GM23338 (cell line): ENCODE measurements around the gene ADCY3. TPM values are rescaled to one million over a fixed set of nuclear protein-coding genes. Genes with fewer than 3 reads are reported as not detected.

ENCODE experiments used
- ATAC-seq: fragments of 200-7000 bp; cut with Tn5 transposase; 3 replicates; pipeline ENCODE4 v1.9.1; 2020
- DNase-seq: peaks from one replicate; pipeline ENCODE4 v3.0.0-alpha.2; 2015; ENCODE audit warnings: low spot score
- H2AFZ ChIP-seq: fragments of 200-600 bp; sonication (generic); 2 replicates; pipeline ENCODE4 v1.8.0; 2016; ENCODE audit warnings: antibody characterized with exemption, mild to moderate bottlenecking, moderate library complexity
- H3F3A ChIP-seq: fragments of 200-600 bp; sonication (generic); replicated peaks from 2 replicates; pipeline ENCODE4 v1.8.0; 2017; ENCODE audit warnings: antibody characterized with exemption, mixed run types, low read depth
- H3K27ac ChIP-seq: fragments of 200-600 bp; sonication (generic); 2 replicates; pipeline ENCODE4 v1.6.1; 2016; ENCODE audit warnings: low read depth
- H3K27me3 ChIP-seq: fragments of 200-600 bp; sonication (generic); 2 replicates; pipeline ENCODE4 v1.8.0; 2016; ENCODE audit warnings: mild to moderate bottlenecking, mixed run types, moderate library complexity; ENCODE audit not compliant: insufficient read depth
- H3K36me3 ChIP-seq: fragments of 200-600 bp; sonication (generic); 2 replicates; pipeline ENCODE4 v1.8.0; 2016; ENCODE audit warnings: mild to moderate bottlenecking; ENCODE audit not compliant: insufficient read depth
- H3K4me1 ChIP-seq: fragments of 200-600 bp; sonication (generic); 2 replicates; pipeline ENCODE4 v1.8.0; 2016; ENCODE audit warnings: mild to moderate bottlenecking, moderate library complexity; ENCODE audit not compliant: insufficient read depth
- H3K4me2 ChIP-seq: fragments of 200-600 bp; sonication (generic); 2 replicates; pipeline ENCODE4 v1.7.1; 2017; ENCODE audit warnings: mixed run types
- H3K4me3 ChIP-seq: fragments of 200-600 bp; sonication (generic); 2 replicates; pipeline ENCODE4 v1.6.1; 2016; ENCODE audit warnings: mixed run types
- H3K79me2 ChIP-seq: fragments of 200-600 bp; sonication (generic); replicated peaks from 2 replicates; pipeline ENCODE4 v1.8.0; 2017; ENCODE audit warnings: mild to moderate bottlenecking; ENCODE audit not compliant: insufficient read depth
- H3K9me2 ChIP-seq: fragments of 200-600 bp; sonication (generic); 2 replicates; pipeline ENCODE4 v1.8.0; 2017; ENCODE audit not compliant: insufficient read depth
- H4K20me1 ChIP-seq: fragments of 200-600 bp; sonication (generic); replicated peaks from 2 replicates; pipeline ENCODE4 v1.8.0; 2017; ENCODE audit warnings: mild to moderate bottlenecking; ENCODE audit not compliant: insufficient read depth
- H3K27ac Mint-ChIP-seq: 2 replicates; pipeline ENCODE4 v1.8.0; 2020; ENCODE audit warnings: inconsistent platforms, mild to moderate bottlenecking, moderate library complexity, mixed read lengths
- H3K27me3 Mint-ChIP-seq: 3 replicates; pipeline ENCODE4 v1.8.0; 2022; ENCODE audit warnings: low read depth, mild to moderate bottlenecking, moderate library complexity, mixed read lengths, inconsistent platforms; ENCODE audit not compliant: insufficient read depth, poor library complexity
- H3K36me3 Mint-ChIP-seq: 3 replicates; pipeline ENCODE4 v1.8.0; 2021; ENCODE audit warnings: low read depth, mild to moderate bottlenecking, inconsistent platforms, moderate library complexity, mixed read lengths
- H3K4me1 Mint-ChIP-seq: 3 replicates; pipeline ENCODE4 v1.8.0; 2020; ENCODE audit warnings: mild to moderate bottlenecking, inconsistent platforms, mixed read lengths
- H3K4me3 Mint-ChIP-seq: 3 replicates; pipeline ENCODE4 v1.8.0; 2021; ENCODE audit warnings: moderate library complexity, mild to moderate bottlenecking, inconsistent platforms, mixed read lengths
- H3K9me3 Mint-ChIP-seq: 3 replicates; pipeline ENCODE4 v1.8.0; 2020; ENCODE audit warnings: moderate library complexity, mild to moderate bottlenecking, inconsistent platforms, mixed read lengths
- CREB1 ChIP-seq: fragments of 250-450 bp; sonication (Bioruptor Pico); IDR thresholded peaks from 2 replicates; pipeline ENCODE4 v1.5.0; 2020; ENCODE audit warnings: low read depth, mild to moderate bottlenecking, moderate library complexity
- CTCF ChIP-seq, 2 experiments: fragments of 200-600 bp in 1 of 2; sonication (generic) in 1 of 2; conservative IDR thresholded peaks; 2 replicates each; pipeline versions ENCODE4 v1.5.1 to v1.6.1; 2016 to 2017; ENCODE audit warnings: antibody characterized with exemption in 2 of 2, low read depth in 2 of 2, mild to moderate bottlenecking in 2 of 2, moderate library complexity in 1 of 2
- EZH2 ChIP-seq: fragments of 200-600 bp; sonication (generic); IDR thresholded peaks from one replicate; pipeline ENCODE4 v1.8.0; 2017; ENCODE audit warnings: antibody characterized with exemption, mild to moderate bottlenecking, low read depth; ENCODE audit not compliant: unreplicated experiment
- EZH2phosphoT487 ChIP-seq: fragments of 200-600 bp; sonication (generic); IDR thresholded peaks from one replicate; pipeline ENCODE4 v1.8.1; 2018; ENCODE audit warnings: antibody characterized with exemption; ENCODE audit not compliant: unreplicated experiment
- JUNB ChIP-seq: IDR thresholded peaks from one replicate; pipeline ENCODE4 v1.6.1; 2016; ENCODE audit warnings: antibody characterized with exemption; ENCODE audit not compliant: unreplicated experiment
- NANOG ChIP-seq: IDR thresholded peaks from 2 replicates; pipeline ENCODE4 v1.6.1; 2016; ENCODE audit warnings: antibody characterized with exemption, borderline replicate concordance
- POLR2AphosphoS5 ChIP-seq: IDR thresholded peaks from 2 replicates; pipeline ENCODE4 v1.6.1; 2016; ENCODE audit warnings: antibody characterized with exemption, low read depth
- STAT1 ChIP-seq: IDR thresholded peaks from one replicate; pipeline ENCODE4 v1.6.1; 2016; ENCODE audit warnings: antibody characterized with exemption; ENCODE audit not compliant: unreplicated experiment
- ZNF114 ChIP-seq: fragments of 250-450 bp; sonication (Bioruptor Pico); IDR thresholded peaks from 2 replicates; pipeline ENCODE4 v1.5.0; 2020; ENCODE audit warnings: mild to moderate bottlenecking, moderate library complexity
- ZNF331 ChIP-seq: fragments of 250-450 bp; sonication (Bioruptor Pico); IDR thresholded peaks from 2 replicates; pipeline ENCODE4 v1.5.0; 2020; ENCODE audit warnings: low read depth, mild to moderate bottlenecking, moderate library complexity
- polyA plus RNA-seq: library from polyadenylated mRNA; unstranded; fragments of >200 nt; fragmentation: Nextera tagmentation; extraction: Ambion mirVana; gene quantifications from 2 replicates; pipeline ENCODE4 v1.2.1, GENCODE V29; 2016
- total RNA-seq: library from RNA; depleted of rRNA; stranded (reverse); fragments of >200 nt; shearing (Covaris generic); gene quantifications from 2 replicates; pipeline ENCODE4 v1.2.3, GENCODE V29; 2014
- TF ChIP-seq, protein P1 (sequence below): IDR thresholded peaks from 2 replicates; pipeline ENCODE4 v1.6.1; 2016; ENCODE audit warnings: antibody characterized with exemption
- TF ChIP-seq, protein P2 (sequence below): IDR thresholded peaks from one replicate; pipeline ENCODE4 v1.6.1; 2018; ENCODE audit warnings: antibody characterized with exemption; ENCODE audit not compliant: unreplicated experiment

The ADCY3 gene
- total and polyA plus RNA-seq, 2 experiments from 2014 or later = 9.7 to 32.4 TPM

- TF ChIP-seq, protein P1, sequence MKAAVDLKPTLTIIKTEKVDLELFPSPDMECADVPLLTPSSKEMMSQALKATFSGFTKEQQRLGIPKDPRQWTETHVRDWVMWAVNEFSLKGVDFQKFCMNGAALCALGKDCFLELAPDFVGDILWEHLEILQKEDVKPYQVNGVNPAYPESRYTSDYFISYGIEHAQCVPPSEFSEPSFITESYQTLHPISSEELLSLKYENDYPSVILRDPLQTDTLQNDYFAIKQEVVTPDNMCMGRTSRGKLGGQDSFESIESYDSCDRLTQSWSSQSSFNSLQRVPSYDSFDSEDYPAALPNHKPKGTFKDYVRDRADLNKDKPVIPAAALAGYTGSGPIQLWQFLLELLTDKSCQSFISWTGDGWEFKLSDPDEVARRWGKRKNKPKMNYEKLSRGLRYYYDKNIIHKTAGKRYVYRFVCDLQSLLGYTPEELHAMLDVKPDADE = no peak
- TF ChIP-seq STAT1 = no peak
- no peak for TF ChIP-seq CTCF (conservative IDR thresholded peaks at IDR 0.05; ENCODE audit: low read depth in 2 of 2)
- TF ChIP-seq EZH2phosphoT487 = no peak
- TF ChIP-seq ZNF331 = no peak
- TF ChIP-seq CREB1 = no peak
- TF ChIP-seq NANOG = no peak
- TF ChIP-seq EZH2 = no peak
- no peak for TF ChIP-seq JUNB
- TF ChIP-seq, protein P2, sequence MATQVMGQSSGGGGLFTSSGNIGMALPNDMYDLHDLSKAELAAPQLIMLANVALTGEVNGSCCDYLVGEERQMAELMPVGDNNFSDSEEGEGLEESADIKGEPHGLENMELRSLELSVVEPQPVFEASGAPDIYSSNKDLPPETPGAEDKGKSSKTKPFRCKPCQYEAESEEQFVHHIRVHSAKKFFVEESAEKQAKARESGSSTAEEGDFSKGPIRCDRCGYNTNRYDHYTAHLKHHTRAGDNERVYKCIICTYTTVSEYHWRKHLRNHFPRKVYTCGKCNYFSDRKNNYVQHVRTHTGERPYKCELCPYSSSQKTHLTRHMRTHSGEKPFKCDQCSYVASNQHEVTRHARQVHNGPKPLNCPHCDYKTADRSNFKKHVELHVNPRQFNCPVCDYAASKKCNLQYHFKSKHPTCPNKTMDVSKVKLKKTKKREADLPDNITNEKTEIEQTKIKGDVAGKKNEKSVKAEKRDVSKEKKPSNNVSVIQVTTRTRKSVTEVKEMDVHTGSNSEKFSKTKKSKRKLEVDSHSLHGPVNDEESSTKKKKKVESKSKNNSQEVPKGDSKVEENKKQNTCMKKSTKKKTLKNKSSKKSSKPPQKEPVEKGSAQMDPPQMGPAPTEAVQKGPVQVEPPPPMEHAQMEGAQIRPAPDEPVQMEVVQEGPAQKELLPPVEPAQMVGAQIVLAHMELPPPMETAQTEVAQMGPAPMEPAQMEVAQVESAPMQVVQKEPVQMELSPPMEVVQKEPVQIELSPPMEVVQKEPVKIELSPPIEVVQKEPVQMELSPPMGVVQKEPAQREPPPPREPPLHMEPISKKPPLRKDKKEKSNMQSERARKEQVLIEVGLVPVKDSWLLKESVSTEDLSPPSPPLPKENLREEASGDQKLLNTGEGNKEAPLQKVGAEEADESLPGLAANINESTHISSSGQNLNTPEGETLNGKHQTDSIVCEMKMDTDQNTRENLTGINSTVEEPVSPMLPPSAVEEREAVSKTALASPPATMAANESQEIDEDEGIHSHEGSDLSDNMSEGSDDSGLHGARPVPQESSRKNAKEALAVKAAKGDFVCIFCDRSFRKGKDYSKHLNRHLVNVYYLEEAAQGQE = no peak
- TF ChIP-seq ZNF114 = no peak
These were observed 4.2 kb downstream of the ADCY3 start (continued) for GRCh38 chr2:24915796-24916195.

DNA sequence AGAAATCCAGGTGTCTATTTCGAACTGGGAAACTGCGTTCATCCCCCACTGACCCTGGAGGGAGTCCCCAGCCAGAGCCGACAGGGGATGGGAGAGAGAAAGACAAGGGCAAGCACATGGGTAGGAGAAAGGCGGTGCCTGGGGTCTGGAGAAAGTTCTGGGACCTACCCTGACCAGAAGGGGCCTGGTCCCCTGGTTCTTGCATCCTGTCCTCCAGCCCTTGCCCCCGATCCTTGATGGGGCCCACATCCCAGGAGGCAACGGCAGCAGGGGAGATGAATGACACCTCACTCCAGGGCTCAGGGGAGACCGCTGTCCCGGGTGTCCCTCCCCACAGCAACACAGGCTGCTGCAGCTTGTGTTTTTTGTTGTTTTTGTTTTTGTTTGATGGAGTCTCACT lies 4.9 kb downstream of the ADCY3 start:
- H3K27me3 Mint-ChIP-seq = peaks cover 12% of the 10 kb centered on the region
- no peak overlapping the region for H3K4me3 Mint-ChIP-seq
- H3K4me1 ChIP-seq = peaks cover 8% of the 10 kb centered on the region
- H3K9me2 ChIP-seq = no peaks in the 10 kb centered on the region
- no peaks in the 10 kb centered on the region for H3F3A ChIP-seq
- H3K36me3 ChIP-seq = no peaks in the 10 kb centered on the region
- no peak overlapping the region for H3K27ac ChIP-seq
- no peak overlapping the region for H3K4me3 ChIP-seq
- peaks cover 28% of the 10 kb centered on the region for H3K36me3 Mint-ChIP-seq
- no peak for DNase-seq
- peaks cover 29% of the 10 kb centered on the region for H3K4me1 Mint-ChIP-seq
- H2AFZ ChIP-seq = no peak overlapping the region
- H4K20me1 ChIP-seq = peaks cover 11% of the 10 kb centered on the region; the same call in 1 of the 2 replicates
- H3K27me3 ChIP-seq = no peaks in the 10 kb centered on the region
- no peak overlapping the region for H3K4me2 ChIP-seq
- H3K9me3 Mint-ChIP-seq = no peaks in the 10 kb centered on the region
- H3K27ac Mint-ChIP-seq = no peak overlapping the region
- peaks cover 29% of the 10 kb centered on the region for H3K79me2 ChIP-seq
- ATAC-seq = no peak
- TF ChIP-seq POLR2AphosphoS5 (no peak), JUNB (no peak), EZH2phosphoT487 (no peak), CREB1 (no peak), EZH2 (no peak), ZNF331 (no peak)
- TF ChIP-seq, protein P1 = no peak
